MCF 10A (cell line): ENCODE results near the gene SLC35G6. TPM values are rescaled to one million over a fixed set of nuclear protein-coding genes. Genes with fewer than 3 reads are reported as not detected.
"Not testable (repeated sequence)": the region's sequence is repeated elsewhere in the genome, so short reads cannot be mapped to it uniquely, and the experiment has no call there.

Experiments
- BruUV-seq: library from RNA; stranded (reverse); fragments of 400-500 nt; replicated peaks from 2 replicates; lab custom pipeline; 2021; lab: Mats Ljungman, UMichigan
- CTCF ChIA-PET: fragments of 300-600 bp; sonication (Branson Sonifier 250); formaldehyde crosslinking; extraction: SDS; loops from one replicate; lab custom pipeline; 2021; ENCODE audit warnings: antibody characterized with exemption, inconsistent platforms; lab: Yijun Ruan, JAX
- POLR2A ChIA-PET: fragments of 300-600, 350-650 bp; sonication (Branson Sonifier 250); formaldehyde crosslinking; extraction: SDS; loops from one replicate; lab custom pipeline; 2020; ENCODE audit warnings: antibody characterized with exemption, inconsistent platforms; lab: Yijun Ruan, JAX
- DNase-seq: peaks from one replicate; pipeline ENCODE4 v3.0.0-alpha.2; 2018; ENCODE audit not compliant: unreplicated experiment
- H3K27ac Mint-ChIP-seq: one replicate; pipeline ENCODE4 v1.8.0; 2022; ENCODE audit warnings: mild to moderate bottlenecking, low read depth, mixed read lengths; ENCODE audit not compliant: unreplicated experiment
- H3K27me3 Mint-ChIP-seq: one replicate; pipeline ENCODE4 v1.8.0; 2022; ENCODE audit warnings: mixed read lengths; ENCODE audit not compliant: insufficient read depth, unreplicated experiment
- H3K36me3 Mint-ChIP-seq: one replicate; pipeline ENCODE4 v1.8.0; 2022; ENCODE audit warnings: mild to moderate bottlenecking, moderate library complexity, mixed read lengths; ENCODE audit not compliant: insufficient read depth, unreplicated experiment
- H3K4me1 Mint-ChIP-seq: one replicate; pipeline ENCODE4 v1.8.0; 2022; ENCODE audit warnings: mixed read lengths; ENCODE audit not compliant: insufficient read depth, unreplicated experiment
- H3K4me3 Mint-ChIP-seq: one replicate; pipeline ENCODE4 v1.8.0; 2022; ENCODE audit warnings: mild to moderate bottlenecking, moderate library complexity, mixed read lengths; ENCODE audit not compliant: unreplicated experiment
- H3K9me3 Mint-ChIP-seq: one replicate; pipeline ENCODE4 v1.8.0; 2022; ENCODE audit warnings: mixed read lengths; ENCODE audit not compliant: unreplicated experiment
- intact Hi-C: fragments of 100-400 bp; cut with micrococcal nuclease; formaldehyde crosslinking; loops from 2 replicates; pipeline ENCODE4 v1.14.1; 2022
- total RNA-seq: library from RNA; stranded (reverse); gene quantifications from 2 replicates; pipeline ENCODE4 v1.2.3, GENCODE V29; 2022
- TF ChIP-seq, protein P1 (sequence below): fragments of 200-600 bp; IDR thresholded peaks from one replicate; pipeline ENCODE4 v1.8.0; 2022; ENCODE audit warnings: antibody characterized with exemption, mild to moderate bottlenecking; ENCODE audit not compliant: unreplicated experiment

The SLC35G6 gene
- total RNA-seq, 1 experiment from 2014 or later: not detected

DNA sequence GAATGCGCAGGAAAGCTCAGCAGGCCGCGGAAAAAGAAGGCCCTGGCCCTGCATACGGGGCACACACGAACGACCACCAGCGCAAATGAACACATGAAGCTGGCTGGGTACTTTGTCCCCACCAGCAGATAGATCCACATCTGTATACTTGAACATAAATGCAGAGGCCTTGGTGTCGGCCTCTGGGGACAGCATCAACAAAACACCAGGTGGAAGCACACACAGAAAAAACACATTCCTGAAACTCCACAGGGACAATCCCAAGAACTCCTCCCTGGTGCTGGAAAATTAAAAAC is 1.2 kb upstream of the SLC35G6 start:
- H3K4me1 Mint-ChIP-seq: peaks cover 43% of the 10 kb centered on the region
- no TSS peak for BruUV-seq
- TF ChIP-seq, protein P1, sequence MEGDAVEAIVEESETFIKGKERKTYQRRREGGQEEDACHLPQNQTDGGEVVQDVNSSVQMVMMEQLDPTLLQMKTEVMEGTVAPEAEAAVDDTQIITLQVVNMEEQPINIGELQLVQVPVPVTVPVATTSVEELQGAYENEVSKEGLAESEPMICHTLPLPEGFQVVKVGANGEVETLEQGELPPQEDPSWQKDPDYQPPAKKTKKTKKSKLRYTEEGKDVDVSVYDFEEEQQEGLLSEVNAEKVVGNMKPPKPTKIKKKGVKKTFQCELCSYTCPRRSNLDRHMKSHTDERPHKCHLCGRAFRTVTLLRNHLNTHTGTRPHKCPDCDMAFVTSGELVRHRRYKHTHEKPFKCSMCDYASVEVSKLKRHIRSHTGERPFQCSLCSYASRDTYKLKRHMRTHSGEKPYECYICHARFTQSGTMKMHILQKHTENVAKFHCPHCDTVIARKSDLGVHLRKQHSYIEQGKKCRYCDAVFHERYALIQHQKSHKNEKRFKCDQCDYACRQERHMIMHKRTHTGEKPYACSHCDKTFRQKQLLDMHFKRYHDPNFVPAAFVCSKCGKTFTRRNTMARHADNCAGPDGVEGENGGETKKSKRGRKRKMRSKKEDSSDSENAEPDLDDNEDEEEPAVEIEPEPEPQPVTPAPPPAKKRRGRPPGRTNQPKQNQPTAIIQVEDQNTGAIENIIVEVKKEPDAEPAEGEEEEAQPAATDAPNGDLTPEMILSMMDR: no peak
- ChIA-PET POLR2A (interaction anchor here (0.7 to 6.9 kb wide), 17 partner anchors 10 to 239 kb away, joined by 3 to 115 read pairs (median 5); partner anchors contain the start of genes CD68, CHRNB1, FGF11 and FXR2), CTCF (interaction anchor here (0.5 to 1.4 kb wide), 6 partner anchors 44 to 125 kb away, joined by 3 to 7 read pairs (median 4); partner anchors contain the start of gene TMEM102)
- no peaks in the 10 kb centered on the region for H3K9me3 Mint-ChIP-seq
- H3K4me3 Mint-ChIP-seq: peak overlapping the region; percentile 84
- DNase-seq: no peak
- intact Hi-C loops: loop anchor here (5.0 kb wide), 1 partner anchor 128 kb away; the partner anchor contains the start of gene KCTD11
- peak overlapping the region; percentile 89 for H3K27ac Mint-ChIP-seq
- no peaks in the 10 kb centered on the region for H3K27me3 Mint-ChIP-seq
- peaks cover 36% of the 10 kb centered on the region for H3K36me3 Mint-ChIP-seq

DNA sequence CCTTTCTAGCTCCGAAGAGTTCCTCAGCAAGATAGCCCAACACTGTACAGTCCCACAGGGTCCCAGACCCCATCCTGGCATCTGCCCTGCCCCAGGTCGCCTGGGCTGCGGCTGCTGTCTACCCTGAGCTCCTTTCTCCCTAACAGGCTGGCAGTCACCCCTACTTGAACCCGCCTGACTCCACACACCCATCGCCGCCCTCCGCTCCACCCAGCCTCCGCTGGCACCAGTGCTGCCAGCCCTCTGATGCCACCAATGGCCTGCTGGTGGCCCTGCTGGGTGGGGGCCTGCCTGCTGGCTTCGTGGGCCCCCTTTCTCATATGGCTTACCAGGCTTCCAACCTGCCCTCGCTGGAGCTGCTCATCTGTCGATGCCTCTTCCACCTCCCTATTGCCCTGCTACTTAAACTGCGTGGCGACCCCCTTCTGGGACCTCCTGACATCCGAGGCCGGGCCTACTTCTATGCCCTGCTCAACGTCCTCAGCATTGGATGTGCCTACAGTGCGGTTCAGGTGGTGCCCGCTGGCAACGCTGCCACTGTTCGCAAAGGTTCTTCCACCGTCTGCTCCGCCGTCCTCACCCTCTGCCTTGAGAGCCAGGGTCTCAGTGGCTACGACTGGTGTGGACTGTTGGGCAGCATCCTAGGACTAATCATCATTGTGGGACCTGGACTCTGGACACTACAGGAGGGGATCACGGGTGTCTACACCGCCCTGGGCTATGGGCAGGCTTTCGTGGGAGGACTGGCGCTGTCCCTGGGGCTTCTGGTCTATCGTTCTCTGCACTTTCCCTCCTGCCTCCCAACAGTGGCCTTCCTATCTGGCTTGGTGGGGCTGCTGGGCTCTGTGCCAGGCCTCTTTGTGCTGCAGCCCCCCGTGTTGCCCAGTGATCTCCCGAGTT is 846 bp downstream of the SLC35G6 start:
- Mint-ChIP-seq H3K27ac (peak overlapping the region; percentile 100), H3K4me1 (peaks cover 41% of the 10 kb centered on the region), H3K4me3 (peak overlapping the region; percentile 79), H3K36me3 (peaks cover 41% of the 10 kb centered on the region)
- intact Hi-C loops: loop anchor here (5.0 kb wide), 1 partner anchor 130 kb away; the partner anchor contains the start of gene KCTD11
- ChIA-PET CTCF (interaction anchor here (0.6 to 0.9 kb wide), 2 partner anchors 79 to 141 kb away, joined by 3 read pairs; no protein-coding TSS in a partner anchor), POLR2A (interaction anchor here (4.5 kb wide), 2 partner anchors 40 to 205 kb away, joined by 51 to 58 read pairs; partner anchors contain the start of genes CHRNB1, TP53 and WRAP53)
- not testable (repeated sequence) for H3K27me3 Mint-ChIP-seq, BruUV-seq, H3K9me3 Mint-ChIP-seq, DNase-seq

DNA sequence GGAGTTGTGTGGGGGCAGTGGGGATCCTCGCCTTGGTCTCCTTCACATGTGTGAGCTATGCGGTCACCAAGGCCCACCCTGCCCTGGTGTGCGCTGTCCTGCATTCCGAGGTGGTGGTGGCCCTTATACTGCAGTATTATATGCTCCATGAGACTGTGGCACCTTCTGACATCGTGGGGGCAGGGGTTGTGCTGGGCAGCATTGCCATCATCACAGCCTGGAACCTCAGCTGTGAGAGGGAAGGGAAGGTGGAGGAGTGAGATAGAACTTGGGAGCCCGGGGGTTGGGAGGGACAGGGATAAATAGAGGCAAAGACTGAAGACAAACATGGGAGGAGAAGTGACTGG is 1.5 kb downstream of the SLC35G6 start:
- POLR2A ChIA-PET: interaction anchor here (0.6 to 5.1 kb wide), 9 partner anchors 23 to 657 kb away, joined by 3 to 90 read pairs (median 16); partner anchors contain the start of genes CHRNB1, MPDU1, SOX15 and TMEM102
- peaks cover 45% of the 10 kb centered on the region for H3K36me3 Mint-ChIP-seq
- intact Hi-C loops: loop anchor here (5.0 kb wide), 1 partner anchor 130 kb away; the partner anchor contains the start of gene KCTD11
- CTCF ChIA-PET, DNase-seq, H3K27me3 Mint-ChIP-seq, BruUV-seq, H3K9me3 Mint-ChIP-seq: not testable (repeated sequence)
- H3K4me1 Mint-ChIP-seq: peaks cover 41% of the 10 kb centered on the region
- peak overlapping the region; percentile 100 for H3K27ac Mint-ChIP-seq
- H3K4me3 Mint-ChIP-seq: peak overlapping the region; percentile 79

DNA sequence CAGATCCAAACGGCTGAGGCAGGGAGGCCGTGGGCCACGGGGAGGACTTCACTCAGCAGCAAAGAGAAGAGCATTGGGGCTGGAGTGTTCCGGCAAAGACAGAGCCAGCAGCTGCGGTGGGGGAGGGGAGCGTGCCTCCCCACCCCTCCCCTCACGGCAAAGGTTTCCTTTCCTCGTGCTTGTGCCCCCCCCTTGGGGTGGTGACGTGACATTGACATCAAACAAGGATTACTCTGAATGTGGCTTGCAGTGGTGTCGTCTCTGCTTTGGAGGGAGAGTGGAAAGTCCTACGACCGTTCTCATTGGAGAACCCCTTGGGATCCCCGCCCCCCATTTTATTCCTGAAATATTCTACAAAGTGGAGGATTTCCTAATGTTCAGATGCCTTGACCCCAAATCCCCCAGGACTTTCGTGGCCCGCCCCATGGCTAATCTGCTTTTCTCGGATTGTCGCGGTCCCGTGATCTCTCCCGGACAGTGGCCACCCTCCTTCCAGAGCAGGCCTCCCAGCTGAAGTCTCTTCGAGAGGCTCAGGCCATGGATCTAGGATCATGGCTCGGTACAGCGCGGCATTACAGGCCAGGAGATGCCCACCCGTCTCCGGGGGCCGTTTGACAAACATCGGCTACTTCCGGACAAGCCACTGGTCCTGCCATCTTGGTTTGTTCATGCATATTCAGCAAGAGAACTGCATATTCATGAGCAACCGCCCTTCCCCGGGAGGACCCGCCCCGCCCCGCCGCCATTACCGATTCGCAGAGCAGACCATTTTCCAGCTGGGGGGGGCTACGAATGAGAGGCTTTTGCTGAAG is 2.2 kb downstream of the SLC35G6 start:
- Mint-ChIP-seq H3K4me3 (peak overlapping the region; percentile 79), H3K36me3 (peaks cover 45% of the 10 kb centered on the region), H3K27ac (peak overlapping the region; percentile 100), H3K4me1 (peaks cover 36% of the 10 kb centered on the region), H3K9me3 (no peaks in the 10 kb centered on the region), H3K27me3 (no peaks in the 10 kb centered on the region)
- intact Hi-C loops: loop anchor here (1.0 to 5.0 kb wide), 4 partner anchors 39 to 131 kb away; partner anchors contain the start of genes KCTD11, SENP3 and TMEM102
- CTCF ChIA-PET: interaction anchor here (0.7 kb wide), 2 partner anchors 24 to 46 kb away, joined by 3 read pairs; no protein-coding TSS in a partner anchor
- BruUV-seq: TSS peak; percentile 89
- TF ChIP-seq, protein P1: no peak
- POLR2A ChIA-PET: interaction anchor here (0.6 to 5.1 kb wide), 45 partner anchors 7 to 656 kb away, joined by 3 to 90 read pairs (median 6); partner anchors contain the start of genes CD68, CHRNB1, GABARAP and MPDU1
- DNase-seq: peak; percentile 91
